ENCODE data around the gene MDGA2. TPM values are rescaled to one million over a fixed set of nuclear protein-coding genes. Genes with fewer than 3 reads are reported as not detected.

MDGA2 gene
- total and polyA plus RNA-seq, 9 of the 15 experiments (the other 6 are each of a cell fraction or from before 2014, with no cell fraction given), result 0.01 to 0.18 (median 0.03) TPM; not detected in 5

DNA sequence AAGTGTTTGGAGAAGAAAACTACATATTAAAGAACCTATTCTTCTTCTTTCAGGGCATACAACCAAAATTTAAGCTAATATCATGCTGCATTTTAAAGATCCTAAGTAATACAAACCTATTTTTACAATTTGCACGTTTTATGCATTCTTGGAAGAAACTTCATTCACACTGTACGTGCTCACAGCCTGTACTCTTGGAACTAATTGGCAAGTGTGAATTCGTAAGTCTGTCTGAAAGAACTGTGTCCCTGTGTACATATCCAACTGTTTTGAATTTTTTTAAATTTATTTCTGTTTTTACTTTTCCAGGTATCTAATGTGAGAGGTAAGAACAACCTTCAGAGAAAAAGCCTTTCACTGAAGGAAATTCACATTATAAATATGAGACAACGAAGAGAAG lies 347.0 kb downstream of the MDGA2 start:
- Histone ChIP-seq H3K4me2 (ENCODE audit: insufficient read depth, low read length) (no peak overlapping the region), H3K4me3 (no peak overlapping the region), H2AFZ (ENCODE audit: low read depth, low read length) (no peak overlapping the region), H3K36me3 (ENCODE audit: control insufficient read depth, insufficient read depth, low read length) (no peaks in the 10 kb centered on the region), H3K9ac (ENCODE audit: insufficient read depth in 1 of 2, low read depth in 2 of 2, low read length in 2 of 2) (no peak overlapping the region), H4K20me1 (replicated peaks; ENCODE audit: control insufficient read depth, insufficient read depth, low read length) (no peaks in the 10 kb centered on the region), H3K27me3 (ENCODE audit: control insufficient read depth in 2 of 2, insufficient read depth in 2 of 2, low read length in 2 of 2) (no peaks in the 10 kb centered on the region), H3K4me1 (replicated peaks in 1 of 2; ENCODE audit: control insufficient read depth in 2 of 2, insufficient read depth in 2 of 2, low read length in 2 of 2) (no peaks in the 10 kb centered on the region), H3K27ac (ENCODE audit: extremely low read depth, low read depth, low read length) (no peak overlapping the region), H3K9me3 (replicated peaks; ENCODE audit: control insufficient read depth, insufficient read depth, low read depth, low read length) (no peaks in the 10 kb centered on the region), H3K79me2 (ENCODE audit: control insufficient read depth, insufficient read depth, low read length) (no peaks in the 10 kb centered on the region), H3K9me1 (ENCODE audit: control insufficient read depth, insufficient read depth, low read length) (no peaks in the 10 kb centered on the region)
- ChIA-PET CTCF (ENCODE audit: low intra/inter-chr PET ratio) (no interaction called here), POLR2A (no interaction called here)
- 0% methylated on average over 4 of the region's 4 CpGs for WGBS (ENCODE audit: insufficient coverage, low coverage, missing lambda C conversion rate)
- TF ChIP-seq ZNF780A (CRISPR knock-in tag; IDR thresholded peaks at IDR 0.05) (no peak), PHF20 (IDR thresholded peaks at IDR 0.05; ENCODE audit: partially characterized antibody) (no peak), CSDE1 (IDR thresholded peaks at IDR 0.05) (no peak)
- TF ChIP-seq, protein P1, sequence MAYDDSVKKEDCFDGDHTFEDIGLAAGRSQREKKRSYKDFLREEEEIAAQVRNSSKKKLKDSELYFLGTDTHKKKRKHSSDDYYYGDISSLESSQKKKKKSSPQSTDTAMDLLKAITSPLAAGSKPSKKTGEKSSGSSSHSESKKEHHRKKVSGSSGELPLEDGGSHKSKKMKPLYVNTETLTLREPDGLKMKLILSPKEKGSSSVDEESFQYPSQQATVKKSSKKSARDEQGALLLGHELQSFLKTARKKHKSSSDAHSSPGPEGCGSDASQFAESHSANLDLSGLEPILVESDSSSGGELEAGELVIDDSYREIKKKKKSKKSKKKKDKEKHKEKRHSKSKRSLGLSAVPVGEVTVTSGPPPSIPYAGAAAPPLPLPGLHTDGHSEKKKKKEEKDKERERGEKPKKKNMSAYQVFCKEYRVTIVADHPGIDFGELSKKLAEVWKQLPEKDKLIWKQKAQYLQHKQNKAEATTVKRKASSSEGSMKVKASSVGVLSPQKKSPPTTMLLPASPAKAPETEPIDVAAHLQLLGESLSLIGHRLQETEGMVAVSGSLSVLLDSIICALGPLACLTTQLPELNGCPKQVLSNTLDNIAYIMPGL (CRISPR knock-in tag; IDR thresholded peaks at IDR 0.05), result no peak
- TF ChIP-seq, protein P2, sequence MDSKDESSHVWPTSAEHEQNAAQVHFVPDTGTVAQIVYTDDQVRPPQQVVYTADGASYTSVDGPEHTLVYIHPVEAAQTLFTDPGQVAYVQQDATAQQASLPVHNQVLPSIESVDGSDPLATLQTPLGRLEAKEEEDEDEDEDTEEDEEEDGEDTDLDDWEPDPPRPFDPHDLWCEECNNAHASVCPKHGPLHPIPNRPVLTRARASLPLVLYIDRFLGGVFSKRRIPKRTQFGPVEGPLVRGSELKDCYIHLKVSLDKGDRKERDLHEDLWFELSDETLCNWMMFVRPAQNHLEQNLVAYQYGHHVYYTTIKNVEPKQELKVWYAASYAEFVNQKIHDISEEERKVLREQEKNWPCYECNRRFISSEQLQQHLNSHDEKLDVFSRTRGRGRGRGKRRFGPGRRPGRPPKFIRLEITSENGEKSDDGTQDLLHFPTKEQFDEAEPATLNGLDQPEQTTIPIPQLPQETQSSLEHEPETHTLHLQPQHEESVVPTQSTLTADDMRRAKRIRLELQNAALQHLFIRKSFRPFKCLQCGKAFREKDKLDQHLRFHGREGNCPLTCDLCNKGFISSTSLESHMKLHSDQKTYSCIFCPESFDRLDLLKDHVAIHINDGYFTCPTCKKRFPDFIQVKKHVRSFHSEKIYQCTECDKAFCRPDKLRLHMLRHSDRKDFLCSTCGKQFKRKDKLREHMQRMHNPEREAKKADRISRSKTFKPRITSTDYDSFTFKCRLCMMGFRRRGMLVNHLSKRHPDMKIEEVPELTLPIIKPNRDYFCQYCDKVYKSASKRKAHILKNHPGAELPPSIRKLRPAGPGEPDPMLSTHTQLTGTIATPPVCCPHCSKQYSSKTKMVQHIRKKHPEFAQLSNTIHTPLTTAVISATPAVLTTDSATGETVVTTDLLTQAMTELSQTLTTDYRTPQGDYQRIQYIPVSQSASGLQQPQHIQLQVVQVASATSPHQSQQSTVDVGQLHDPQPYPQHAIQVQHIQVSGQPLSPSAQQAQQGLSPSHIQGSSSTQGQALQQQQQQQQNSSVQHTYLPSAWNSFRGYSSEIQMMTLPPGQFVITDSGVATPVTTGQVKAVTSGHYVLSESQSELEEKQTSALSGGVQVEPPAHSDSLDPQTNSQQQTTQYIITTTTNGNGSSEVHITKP (IDR thresholded peaks at IDR 0.05; ENCODE audit: partially characterized antibody), result no peak
- FAIRE-seq (no peak), DNase-seq (ENCODE audit: extremely low read depth in 1 of 4, low spot score in 3 of 4) (no peak), ATAC-seq (no peak)
- intact Hi-C loops (cut with micrococcal nuclease) (no loop called here), in situ Hi-C loops (cut with MboI) (no loop called here)
- no TSS peak for BruUV-seq (replicated peaks)

Data from K562 (cell line).